MCF 10A (cell line): ENCODE data around the gene RORC. TPM values are rescaled to one million over a fixed set of nuclear protein-coding genes. Genes with fewer than 3 reads are reported as not detected.

Source experiments
- BruUV-seq: library from RNA; stranded (reverse); fragments of 400-500 nt; replicated peaks from 2 replicates; lab custom pipeline; 2021; lab: Mats Ljungman, UMichigan
- CTCF ChIA-PET: fragments of 300-600 bp; sonication (Branson Sonifier 250); formaldehyde crosslinking; extraction: SDS; loops from one replicate; lab custom pipeline; 2021; ENCODE audit warnings: antibody characterized with exemption, inconsistent platforms; lab: Yijun Ruan, JAX
- POLR2A ChIA-PET: fragments of 300-600, 350-650 bp; sonication (Branson Sonifier 250); formaldehyde crosslinking; extraction: SDS; loops from one replicate; lab custom pipeline; 2020; ENCODE audit warnings: antibody characterized with exemption, inconsistent platforms; lab: Yijun Ruan, JAX
- DNase-seq: peaks from one replicate; pipeline ENCODE4 v3.0.0-alpha.2; 2018; ENCODE audit not compliant: unreplicated experiment
- H3K27ac Mint-ChIP-seq: one replicate; pipeline ENCODE4 v1.8.0; 2022; ENCODE audit warnings: mild to moderate bottlenecking, low read depth, mixed read lengths; ENCODE audit not compliant: unreplicated experiment
- H3K27me3 Mint-ChIP-seq: one replicate; pipeline ENCODE4 v1.8.0; 2022; ENCODE audit warnings: mixed read lengths; ENCODE audit not compliant: insufficient read depth, unreplicated experiment
- H3K36me3 Mint-ChIP-seq: one replicate; pipeline ENCODE4 v1.8.0; 2022; ENCODE audit warnings: mild to moderate bottlenecking, moderate library complexity, mixed read lengths; ENCODE audit not compliant: insufficient read depth, unreplicated experiment
- H3K4me1 Mint-ChIP-seq: one replicate; pipeline ENCODE4 v1.8.0; 2022; ENCODE audit warnings: mixed read lengths; ENCODE audit not compliant: insufficient read depth, unreplicated experiment
- H3K4me3 Mint-ChIP-seq: one replicate; pipeline ENCODE4 v1.8.0; 2022; ENCODE audit warnings: mild to moderate bottlenecking, moderate library complexity, mixed read lengths; ENCODE audit not compliant: unreplicated experiment
- H3K9me3 Mint-ChIP-seq: one replicate; pipeline ENCODE4 v1.8.0; 2022; ENCODE audit warnings: mixed read lengths; ENCODE audit not compliant: unreplicated experiment
- intact Hi-C: fragments of 100-400 bp; cut with micrococcal nuclease; formaldehyde crosslinking; loops from 2 replicates; pipeline ENCODE4 v1.14.1; 2022
- total RNA-seq: library from RNA; stranded (reverse); gene quantifications from 2 replicates; pipeline ENCODE4 v1.2.3, GENCODE V29; 2022
- TF ChIP-seq, protein P1 (sequence below): fragments of 200-600 bp; IDR thresholded peaks from one replicate; pipeline ENCODE4 v1.8.0; 2022; ENCODE audit warnings: antibody characterized with exemption, mild to moderate bottlenecking; ENCODE audit not compliant: unreplicated experiment

RORC gene
- total RNA-seq, 1 experiment from 2014 or later: 0.40 TPM

DNA sequence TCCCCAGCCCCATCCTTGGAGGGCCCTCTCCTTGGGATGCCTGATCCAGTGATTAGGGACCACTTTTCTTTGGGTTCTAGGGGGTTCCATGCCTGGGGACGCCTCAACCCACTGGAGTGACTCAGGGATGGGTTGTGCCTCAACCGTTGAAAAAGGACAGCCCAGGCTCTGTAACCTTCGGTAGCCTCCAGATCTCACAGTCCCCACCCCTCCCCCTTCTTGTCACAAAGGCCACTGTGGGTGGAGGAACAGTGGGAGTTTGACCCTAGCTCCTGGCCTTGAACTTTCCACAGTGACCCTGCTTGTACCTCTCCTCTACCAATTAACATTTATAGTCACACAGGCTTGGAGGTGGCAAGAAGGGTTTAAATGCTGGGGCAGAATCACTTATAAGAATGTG lies 2.6 kb upstream of the RORC start:
- H3K9me3 Mint-ChIP-seq: no peaks in the 10 kb centered on the region
- H3K36me3 Mint-ChIP-seq: no peaks in the 10 kb centered on the region
- DNase-seq: no peak
- BruUV-seq: no TSS peak
- intact Hi-C loops: no loop called here
- H3K27ac Mint-ChIP-seq: no peak overlapping the region
- no peaks in the 10 kb centered on the region for H3K27me3 Mint-ChIP-seq
- TF ChIP-seq, protein P1, sequence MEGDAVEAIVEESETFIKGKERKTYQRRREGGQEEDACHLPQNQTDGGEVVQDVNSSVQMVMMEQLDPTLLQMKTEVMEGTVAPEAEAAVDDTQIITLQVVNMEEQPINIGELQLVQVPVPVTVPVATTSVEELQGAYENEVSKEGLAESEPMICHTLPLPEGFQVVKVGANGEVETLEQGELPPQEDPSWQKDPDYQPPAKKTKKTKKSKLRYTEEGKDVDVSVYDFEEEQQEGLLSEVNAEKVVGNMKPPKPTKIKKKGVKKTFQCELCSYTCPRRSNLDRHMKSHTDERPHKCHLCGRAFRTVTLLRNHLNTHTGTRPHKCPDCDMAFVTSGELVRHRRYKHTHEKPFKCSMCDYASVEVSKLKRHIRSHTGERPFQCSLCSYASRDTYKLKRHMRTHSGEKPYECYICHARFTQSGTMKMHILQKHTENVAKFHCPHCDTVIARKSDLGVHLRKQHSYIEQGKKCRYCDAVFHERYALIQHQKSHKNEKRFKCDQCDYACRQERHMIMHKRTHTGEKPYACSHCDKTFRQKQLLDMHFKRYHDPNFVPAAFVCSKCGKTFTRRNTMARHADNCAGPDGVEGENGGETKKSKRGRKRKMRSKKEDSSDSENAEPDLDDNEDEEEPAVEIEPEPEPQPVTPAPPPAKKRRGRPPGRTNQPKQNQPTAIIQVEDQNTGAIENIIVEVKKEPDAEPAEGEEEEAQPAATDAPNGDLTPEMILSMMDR: no peak
- H3K4me1 Mint-ChIP-seq: peaks cover 65% of the 10 kb centered on the region
- CTCF ChIA-PET: interaction anchor here (0.5 to 3.4 kb wide), 15 partner anchors 9 to 493 kb away, joined by 3 to 24 read pairs (median 4); no protein-coding TSS in a partner anchor
- POLR2A ChIA-PET: interaction anchor here (0.6 to 1.1 kb wide), 5 partner anchors 24 to 422 kb away, joined by 3 to 4 read pairs (median 3); partner anchors contain the start of gene MRPL9
- H3K4me3 Mint-ChIP-seq: no peak overlapping the region

- POLR2A ChIA-PET: interaction anchor here (0.6 to 1.9 kb wide), 10 partner anchors 13 to 507 kb away, joined by 3 to 9 read pairs (median 4); partner anchors contain the start of gene MRPL9
- intact Hi-C loops: no loop called here
Observed at GRCh38 chr1:151833172-151833900, 1.7 kb upstream of the RORC start.

GRCh38 chr1:151832318-151832980 lies 847 bp upstream of the RORC start:
- Mint-ChIP-seq H3K36me3 (no peaks in the 10 kb centered on the region), H3K9me3 (no peaks in the 10 kb centered on the region), H3K4me1 (peaks cover 67% of the 10 kb centered on the region), H3K27ac (peak overlapping the region; percentile 60), H3K4me3 (peak overlapping the region; percentile 56), H3K27me3 (no peaks in the 10 kb centered on the region)
- intact Hi-C loops: loop anchor here (1.0 kb wide), 1 partner anchor 69 kb away; the partner anchor contains the start of gene MRPL9
- CTCF ChIA-PET: interaction anchor here (0.6 to 2.8 kb wide), 16 partner anchors 9 to 382 kb away, joined by 3 to 20 read pairs (median 4); no protein-coding TSS in a partner anchor
- POLR2A ChIA-PET: interaction anchor here (0.6 to 1.9 kb wide), 10 partner anchors 9 to 506 kb away, joined by 3 to 9 read pairs (median 4); partner anchors contain the start of gene MRPL9
- no TSS peak for BruUV-seq
- TF ChIP-seq, protein P1: no peak
- DNase-seq: peak; percentile 95

More at GRCh38 chr1:151833172-151833900, 1.7 kb upstream of the RORC start:
- Mint-ChIP-seq H3K36me3 (no peaks in the 10 kb centered on the region), H3K9me3 (no peaks in the 10 kb centered on the region), H3K4me3 (peak overlapping the region; percentile 56), H3K27ac (peak overlapping the region; percentile 60), H3K27me3 (no peaks in the 10 kb centered on the region), H3K4me1 (peaks cover 69% of the 10 kb centered on the region)
- TF ChIP-seq, protein P1: no peak
- no peak for DNase-seq
- CTCF ChIA-PET: interaction anchor here (0.6 to 2.8 kb wide), 17 partner anchors 8 to 240 kb away, joined by 3 to 20 read pairs (median 3); no protein-coding TSS in a partner anchor
- BruUV-seq: no TSS peak

- intact Hi-C loops: no loop called here
- no peaks in the 10 kb centered on the region for H3K36me3 Mint-ChIP-seq
- peak overlapping the region; percentile 59 for H3K27ac Mint-ChIP-seq
- POLR2A ChIA-PET: interaction anchor here (0.7 to 1.9 kb wide), 4 partner anchors 11 to 413 kb away, joined by 3 to 9 read pairs (median 4); no protein-coding TSS in a partner anchor
- TF ChIP-seq, protein P1: no peak
- peak overlapping the region; percentile 75 for H3K4me3 Mint-ChIP-seq
- no peak for DNase-seq
- no peaks in the 10 kb centered on the region for H3K9me3 Mint-ChIP-seq
- no peaks in the 10 kb centered on the region for H3K27me3 Mint-ChIP-seq
- CTCF ChIA-PET: interaction anchor here (0.6 kb wide), 1 partner anchor 158 kb away, joined by 3 read pairs; no protein-coding TSS in a partner anchor
- H3K4me1 Mint-ChIP-seq: peaks cover 54% of the 10 kb centered on the region
- BruUV-seq: no TSS peak
Observed at GRCh38 chr1:151831256-151831591, 378 bp downstream of the RORC start.
